HCT116 (cell line): ENCODE results near the gene ORM1. TPM values are rescaled to one million over a fixed set of nuclear protein-coding genes. Genes with fewer than 3 reads are reported as not detected.

ENCODE experiments used
- ATAC-seq: fragments of 200-7000 bp; cut with Tn5 transposase; 2 replicates; pipeline ENCODE4 v1.9.1; 2020; ENCODE audit warnings: mild to moderate bottlenecking, moderate library complexity
- BruUV-seq: library from RNA; stranded (reverse); fragments of 400-500 nt; replicated peaks from 2 replicates; lab custom pipeline; 2021; lab: Mats Ljungman, UMichigan
- CTCF ChIA-PET: fragments of 300-600 bp; sonication (Branson Sonifier 250); formaldehyde crosslinking; loops from one replicate; lab custom pipeline; 2021; ENCODE audit warnings: antibody characterized with exemption; lab: Charles Lee
- POLR2A ChIA-PET: fragments of 300-600, 350-600 bp; sonication (Branson Sonifier 250); formaldehyde crosslinking; loops from one replicate; lab custom pipeline; 2021; ENCODE audit warnings: antibody characterized with exemption; lab: Charles Lee
- RAD21 ChIA-PET, 2 experiments: fragments of 300-600 bp; sonication (Branson Sonifier 250); formaldehyde crosslinking; loops; one replicate each; lab custom pipeline; 2023; ENCODE audit warnings: low total read pairs in 2 of 2; ENCODE audit not compliant: uncharacterized antibody in 2 of 2, unreplicated experiment in 2 of 2, low non-redundant PET in 1 of 2; lab: Charles Lee
- DNase-seq: peaks from one replicate; pipeline ENCODE4 v3.0.0-alpha.2; 2010; ENCODE audit warnings: low read depth, low spot score
- H2AFZ ChIP-seq: fragments of 200-600 bp; shearing (Covaris generic), sonication (generic); 2 replicates; pipeline ENCODE4 v1.6.1; 2017; ENCODE audit warnings: low read depth, mixed run types, mixed read lengths, antibody characterized with exemption, low read length; ENCODE audit not compliant: poor library complexity, severe bottlenecking
- H3K27ac ChIP-seq: 2 replicates; pipeline ENCODE4 v1.5.1; 2012; ENCODE audit warnings: low read depth, low read length
- H3K27me3 ChIP-seq: fragments of 200-600 bp; sonication (generic); 2 replicates; pipeline ENCODE4 v1.6.1; 2016; ENCODE audit warnings: mixed run types, low read length, mixed read lengths; ENCODE audit not compliant: insufficient read depth
- H3K36me3 ChIP-seq, 2 experiments: fragments of 200-500 bp in 1 of 2; fragments of 200-600 bp in 1 of 2; sonication (Bioruptor generic) in 1 of 2; sonication (generic) in 1 of 2; 2 replicates each; pipeline versions ENCODE4 v1.5.1 to v1.6.1; 2014 to 2016; ENCODE audit warnings: low read length in 2 of 2, inconsistent platforms in 1 of 2, mixed read lengths in 1 of 2, mixed run types in 1 of 2; ENCODE audit not compliant: insufficient read depth in 2 of 2, control insufficient read depth in 1 of 2
- H3K4me1 ChIP-seq, 2 experiments: fragments of 200-600 bp in 1 of 2; sonication (generic) in 1 of 2; 2 replicates each; pipeline versions ENCODE4 v1.5.1 to v1.6.1; 2012 to 2017; ENCODE audit warnings: low read length in 2 of 2, inconsistent platforms in 1 of 2, mild to moderate bottlenecking in 1 of 2, mixed read lengths in 1 of 2, mixed run types in 1 of 2, moderate library complexity in 1 of 2; ENCODE audit not compliant: insufficient read depth in 2 of 2, control insufficient read depth in 1 of 2
- H3K4me2 ChIP-seq: fragments of 200-600 bp; sonication (generic); 2 replicates; pipeline ENCODE4 v1.6.1; 2017; ENCODE audit warnings: mixed run types, low read length, mixed read lengths
- H3K4me3 ChIP-seq, 2 experiments: fragments of 200-600 bp in 1 of 2; sonication (generic) in 1 of 2; replicated peaks in 1 of 2; 2 replicates each; pipeline ENCODE4 v1.5.1; 2011 to 2016; ENCODE audit warnings: low read length in 2 of 2, control low read depth in 1 of 2, low read depth in 1 of 2, mild to moderate bottlenecking in 1 of 2, mixed read lengths in 1 of 2, mixed run types in 1 of 2
- H3K79me2 ChIP-seq: fragments of 200-600 bp; sonication (generic); 2 replicates; pipeline ENCODE4 v1.6.1; 2017; ENCODE audit warnings: mild to moderate bottlenecking, mixed run types, low read length, moderate library complexity, mixed read lengths; ENCODE audit not compliant: insufficient read depth
- H3K9ac ChIP-seq: fragments of 200-600 bp; sonication (generic); 2 replicates; pipeline ENCODE4 v1.6.1; 2016; ENCODE audit warnings: low read length, mixed read lengths
- H3K9me2 ChIP-seq: fragments of 200-600 bp; sonication (generic), shearing (Covaris generic); 2 replicates; pipeline ENCODE4 v1.6.1; 2017; ENCODE audit warnings: mixed run types, mild to moderate bottlenecking, moderate library complexity; ENCODE audit not compliant: insufficient read depth
- H3K9me3 ChIP-seq, 2 experiments: fragments of 200-500 bp in 1 of 2; fragments of 200-600 bp in 1 of 2; sonication (Bioruptor generic) in 1 of 2; sonication (generic) in 1 of 2; 2 replicates each; pipeline ENCODE4 v1.6.1; 2014 to 2017; ENCODE audit warnings: low read length in 2 of 2, mixed read lengths in 2 of 2, inconsistent platforms in 1 of 2, low read depth in 1 of 2, mild to moderate bottlenecking in 1 of 2, mixed run types in 1 of 2, moderate library complexity in 1 of 2; ENCODE audit not compliant: control insufficient read depth in 1 of 2, insufficient read depth in 1 of 2
- H4K20me1 ChIP-seq: fragments of 200-600 bp; sonication (generic), shearing (Covaris generic); 2 replicates; pipeline ENCODE4 v1.6.1; 2017; ENCODE audit warnings: mixed run types, mild to moderate bottlenecking, moderate library complexity; ENCODE audit not compliant: insufficient read depth
- CBX3 ChIP-seq: IDR thresholded peaks from 2 replicates; pipeline ENCODE4 v1.6.1; 2012; ENCODE audit warnings: low read depth
- CEBPB ChIP-seq: IDR thresholded peaks from 2 replicates; pipeline ENCODE4 v1.6.1; 2012; ENCODE audit warnings: low read depth
- CTCF ChIP-seq, 3 experiments: fragments of 200-600 bp in 1 of 3; sonication (generic) in 1 of 3; IDR thresholded peaks in 2 of 3; conservative IDR thresholded peaks in 1 of 3; 2 replicates each; pipeline ENCODE4 v1.5.1; 2012 to 2017; ENCODE audit warnings: low read depth in 2 of 3, low read length in 2 of 3, antibody characterized with exemption in 1 of 3, borderline replicate concordance in 1 of 3, control low read depth in 1 of 3, mild to moderate bottlenecking in 1 of 3, mixed read lengths in 1 of 3, mixed run types in 1 of 3, moderate library complexity in 1 of 3; ENCODE audit not compliant: insufficient read depth in 1 of 3
- EGR1 ChIP-seq: IDR thresholded peaks from 2 replicates; pipeline ENCODE4 v1.6.1; 2012; ENCODE audit warnings: low read depth
- ELF1 ChIP-seq: IDR thresholded peaks from 2 replicates; pipeline ENCODE4 v1.6.1; 2012; ENCODE audit warnings: low read depth, borderline replicate concordance
- FOSL1 ChIP-seq: IDR thresholded peaks from 2 replicates; pipeline ENCODE4 v1.6.1; 2012; ENCODE audit warnings: low read depth
- JUND ChIP-seq: IDR thresholded peaks from 2 replicates; pipeline ENCODE4 v1.6.1; 2012
- MAX ChIP-seq: IDR thresholded peaks from 2 replicates; pipeline ENCODE4 v1.6.1; 2012
- RAD21 ChIP-seq: IDR thresholded peaks from 2 replicates; pipeline ENCODE4 v1.6.1; 2012; ENCODE audit warnings: low read depth, mild to moderate bottlenecking
- SRF ChIP-seq: IDR thresholded peaks from 2 replicates; pipeline ENCODE4 v1.6.1; 2012; ENCODE audit warnings: low read depth
- YY1 ChIP-seq: IDR thresholded peaks from 2 replicates; pipeline ENCODE4 v1.6.1; 2011; ENCODE audit warnings: low read length, low read depth, moderate library complexity, mild to moderate bottlenecking; ENCODE audit not compliant: insufficient replicate concordance; ENCODE audit errors: extremely low read depth
- ZBTB33 ChIP-seq: IDR thresholded peaks from 2 replicates; pipeline ENCODE4 v1.6.1; 2011; ENCODE audit warnings: mild to moderate bottlenecking, low read length, moderate library complexity; ENCODE audit not compliant: insufficient replicate concordance; ENCODE audit errors: extremely low read depth
- intact Hi-C: fragments of 100-400 bp; cut with micrococcal nuclease; formaldehyde crosslinking; loops from 2 replicates; pipeline ENCODE4 v1.10.0; 2022
- total RNA-seq: library from RNA; stranded (reverse); gene quantifications from one replicate; pipeline ENCODE4 v1.2.1, GENCODE V29; 2021; ENCODE audit not compliant: unreplicated experiment
- TF ChIP-seq, protein P1 (sequence below): IDR thresholded peaks from 2 replicates; pipeline ENCODE4 v1.6.1; 2012

ORM1 gene
- total RNA-seq, 1 experiment from 2014 or later: 5.6 TPM

- Histone ChIP-seq H3K79me2 (no peaks in the 10 kb centered on the region), H3K27me3 (no peaks in the 10 kb centered on the region), H3K9ac (no peak overlapping the region), H3K9me3 (no peaks in the 10 kb centered on the region), H2AFZ (no peak overlapping the region), H3K36me3 (no peaks in the 10 kb centered on the region), H3K27ac (no peak overlapping the region), H3K4me1 (no peaks in the 10 kb centered on the region), H3K4me2 (no peak overlapping the region), H4K20me1 (no peaks in the 10 kb centered on the region), H3K4me3 (no peak overlapping the region), H3K9me2 (no peaks in the 10 kb centered on the region)
- DNase-seq: no peak
- TF ChIP-seq, protein P1, sequence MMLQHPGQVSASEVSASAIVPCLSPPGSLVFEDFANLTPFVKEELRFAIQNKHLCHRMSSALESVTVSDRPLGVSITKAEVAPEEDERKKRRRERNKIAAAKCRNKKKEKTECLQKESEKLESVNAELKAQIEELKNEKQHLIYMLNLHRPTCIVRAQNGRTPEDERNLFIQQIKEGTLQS: no peak
- no peak for TF ChIP-seq CEBPB
- TF ChIP-seq FOSL1: no peak
- no peak for TF ChIP-seq YY1
- no peak for TF ChIP-seq MAX
- TF ChIP-seq CTCF (IDR thresholded peaks at IDR 0.05 in 2 of 3, conservative IDR thresholded peaks at IDR 0.05 in 1 of 3; ENCODE audit: borderline replicate concordance in 1 of 3, insufficient read depth in 1 of 3, low read depth in 2 of 3, low read length in 2 of 3): no peak
- no peak for TF ChIP-seq ZBTB33
- no peak for TF ChIP-seq JUND
- no peak for TF ChIP-seq RAD21
- TF ChIP-seq ELF1: no peak
- no peak for TF ChIP-seq EGR1
- no peak for TF ChIP-seq CBX3
- TF ChIP-seq SRF: no peak
- ATAC-seq: no peak
- no TSS peak for BruUV-seq
- ChIA-PET POLR2A (no interaction called here), RAD21 (no interaction called here), CTCF (interaction anchor here (1.4 to 1.5 kb wide), 2 partner anchors 179 to 205 kb away, joined by 5 to 9 read pairs; no protein-coding TSS in a partner anchor)
- intact Hi-C loops: no loop called here
Observed at GRCh38 chr9:114287763-114288192, 35.1 kb upstream of the ORM1 start.
